WI38 (cell line): ENCODE results near the gene CDC42SE2.
"Not testable (repeated sequence)": the region's sequence is repeated elsewhere in the genome, so short reads cannot be mapped to it uniquely, and the experiment has no call there.

Experiments used
- H3K4me3 ChIP-seq: 2 replicates; pipeline ENCODE4 v1.5.1; 2011; ENCODE audit warnings: low read depth, mild to moderate bottlenecking, control low read depth, low read length
- TF ChIP-seq, protein P1 (sequence below): IDR thresholded peaks from 2 replicates; pipeline ENCODE4 v1.5.1; 2012; ENCODE audit warnings: low read depth, mild to moderate bottlenecking, control low read depth, low read length

Gene CDC42SE2

DNA sequence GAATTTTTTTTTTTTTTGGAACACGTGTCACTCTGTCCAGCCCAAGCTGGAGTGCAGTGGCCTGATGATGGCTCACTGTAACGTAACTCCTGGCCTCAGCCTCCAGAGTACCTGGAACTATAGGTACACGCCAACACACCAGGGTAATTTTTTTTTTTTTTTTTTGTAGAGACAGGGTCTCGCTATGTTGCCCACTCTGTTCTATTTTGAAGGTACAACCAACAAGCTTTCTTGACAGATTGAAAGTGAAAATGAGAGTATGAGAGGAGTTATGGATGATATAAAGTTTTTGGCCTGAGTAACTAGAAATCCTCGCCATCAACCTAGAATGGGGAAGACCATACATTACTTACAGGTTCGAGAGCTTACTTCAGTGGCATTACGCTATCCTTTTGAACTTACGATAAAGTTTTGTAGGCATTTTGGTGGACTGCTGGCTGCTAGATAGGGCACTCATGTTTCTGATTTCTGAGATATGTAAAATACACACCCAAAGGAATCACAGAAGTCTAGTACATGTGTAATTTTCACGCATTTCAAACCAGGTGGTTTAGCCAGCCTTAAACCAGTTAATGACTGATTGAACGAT, 806 bp upstream of the CDC42SE2 start:
- TF ChIP-seq, protein P1, sequence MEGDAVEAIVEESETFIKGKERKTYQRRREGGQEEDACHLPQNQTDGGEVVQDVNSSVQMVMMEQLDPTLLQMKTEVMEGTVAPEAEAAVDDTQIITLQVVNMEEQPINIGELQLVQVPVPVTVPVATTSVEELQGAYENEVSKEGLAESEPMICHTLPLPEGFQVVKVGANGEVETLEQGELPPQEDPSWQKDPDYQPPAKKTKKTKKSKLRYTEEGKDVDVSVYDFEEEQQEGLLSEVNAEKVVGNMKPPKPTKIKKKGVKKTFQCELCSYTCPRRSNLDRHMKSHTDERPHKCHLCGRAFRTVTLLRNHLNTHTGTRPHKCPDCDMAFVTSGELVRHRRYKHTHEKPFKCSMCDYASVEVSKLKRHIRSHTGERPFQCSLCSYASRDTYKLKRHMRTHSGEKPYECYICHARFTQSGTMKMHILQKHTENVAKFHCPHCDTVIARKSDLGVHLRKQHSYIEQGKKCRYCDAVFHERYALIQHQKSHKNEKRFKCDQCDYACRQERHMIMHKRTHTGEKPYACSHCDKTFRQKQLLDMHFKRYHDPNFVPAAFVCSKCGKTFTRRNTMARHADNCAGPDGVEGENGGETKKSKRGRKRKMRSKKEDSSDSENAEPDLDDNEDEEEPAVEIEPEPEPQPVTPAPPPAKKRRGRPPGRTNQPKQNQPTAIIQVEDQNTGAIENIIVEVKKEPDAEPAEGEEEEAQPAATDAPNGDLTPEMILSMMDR, result no peak

DNA sequence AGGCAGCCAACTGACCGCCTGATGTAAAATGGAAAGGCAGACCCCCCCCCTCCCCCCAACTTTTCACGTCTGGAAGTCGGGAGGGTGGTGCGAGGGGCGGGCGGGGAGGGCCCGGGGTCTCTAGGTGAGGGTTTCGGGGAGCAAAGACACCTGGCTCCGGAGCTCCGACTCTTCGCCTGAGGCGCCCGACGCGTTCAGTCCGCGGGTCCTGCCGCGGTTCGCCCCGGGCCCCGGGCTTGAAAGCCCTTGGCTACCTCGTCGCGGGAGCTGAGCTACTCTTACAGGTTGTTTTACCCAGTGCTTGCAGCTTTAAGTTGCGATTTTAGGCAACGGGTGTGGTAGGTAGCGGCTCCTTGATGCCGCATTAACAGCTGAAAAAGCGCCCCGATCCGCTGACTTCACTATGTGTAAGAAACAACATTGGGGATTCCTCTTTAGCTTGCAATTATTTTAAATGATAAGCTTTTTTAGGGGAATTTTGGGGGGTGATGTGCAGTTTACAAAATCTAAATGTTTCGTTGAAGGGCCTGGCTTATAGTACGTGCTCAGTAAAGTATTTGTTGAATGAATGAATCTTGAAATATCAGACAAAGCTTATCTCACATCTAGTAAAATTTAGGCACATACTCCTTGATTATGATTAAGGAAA, 722 bp downstream of the CDC42SE2 start:
- TF ChIP-seq, protein P1, result no peak

More for the DNA sequence above, 806 bp upstream of the CDC42SE2 start:
- H3K4me3 ChIP-seq, result peak overlapping the region; percentile 95

DNA sequence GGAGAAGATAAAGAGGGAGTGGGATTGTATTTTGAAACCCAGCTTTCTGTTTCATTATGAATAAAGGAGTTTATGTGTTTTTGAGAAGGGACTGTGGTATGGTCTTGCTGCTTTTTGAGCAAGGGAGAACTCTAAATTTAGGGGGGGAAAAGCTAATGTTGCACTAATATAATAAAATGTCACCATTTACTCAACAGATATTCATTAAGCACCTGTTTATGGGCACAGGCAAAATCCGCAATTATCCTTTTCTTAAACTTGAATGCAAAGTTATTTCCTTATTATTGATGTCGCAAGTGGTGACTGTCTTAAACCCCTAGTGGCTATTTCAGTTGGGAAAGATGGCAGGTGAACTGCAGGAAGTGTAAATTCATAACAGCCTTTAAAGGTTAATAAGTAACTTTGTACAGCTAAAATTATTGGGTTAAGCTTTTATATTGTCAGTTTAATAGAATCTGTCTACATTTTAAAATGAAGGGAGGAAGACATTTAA, 1.5 kb downstream of the CDC42SE2 start:
- peak overlapping the region; percentile 95 for H3K4me3 ChIP-seq
- TF ChIP-seq, protein P1, result peak; percentile 22; the same call in 1 of the 2 replicates

More for the DNA sequence above, 722 bp downstream of the CDC42SE2 start:
- peak overlapping the region; percentile 95 for H3K4me3 ChIP-seq

DNA sequence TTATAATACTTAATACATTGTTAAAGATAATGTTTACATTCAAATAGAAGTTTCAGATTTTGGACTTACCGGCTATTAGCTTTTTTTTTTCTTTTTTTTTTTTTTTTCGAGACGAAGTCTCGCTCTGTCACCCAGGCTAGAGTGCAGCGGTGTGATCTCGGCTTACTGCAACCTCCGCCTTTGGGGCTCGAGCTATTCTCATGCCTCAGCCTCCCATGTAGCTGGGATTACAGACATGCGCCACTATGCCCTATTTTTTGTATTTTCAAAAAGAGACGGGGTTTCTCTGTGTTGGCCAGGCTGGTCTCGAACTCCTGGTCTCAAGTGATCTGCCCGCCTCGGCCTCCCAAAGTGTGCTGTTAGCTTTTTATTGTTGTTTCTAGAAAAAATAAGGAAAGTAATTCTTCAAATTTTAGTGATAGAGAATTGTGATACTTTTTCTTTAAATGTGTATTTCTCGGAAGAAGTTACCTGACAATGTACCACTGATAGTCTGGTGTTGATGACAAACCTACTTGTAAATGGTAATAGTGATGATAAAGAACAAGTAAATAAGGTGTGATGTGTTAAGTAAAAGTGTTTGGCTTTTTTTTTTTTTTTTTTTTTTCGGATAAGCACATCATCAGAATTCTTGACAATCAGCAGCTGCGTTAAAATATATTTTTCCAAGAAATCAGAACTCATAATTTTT, 2.7 kb downstream of the CDC42SE2 start:
- TF ChIP-seq, protein P1, result no peak
- H3K4me3 ChIP-seq, result no peak overlapping the region

DNA sequence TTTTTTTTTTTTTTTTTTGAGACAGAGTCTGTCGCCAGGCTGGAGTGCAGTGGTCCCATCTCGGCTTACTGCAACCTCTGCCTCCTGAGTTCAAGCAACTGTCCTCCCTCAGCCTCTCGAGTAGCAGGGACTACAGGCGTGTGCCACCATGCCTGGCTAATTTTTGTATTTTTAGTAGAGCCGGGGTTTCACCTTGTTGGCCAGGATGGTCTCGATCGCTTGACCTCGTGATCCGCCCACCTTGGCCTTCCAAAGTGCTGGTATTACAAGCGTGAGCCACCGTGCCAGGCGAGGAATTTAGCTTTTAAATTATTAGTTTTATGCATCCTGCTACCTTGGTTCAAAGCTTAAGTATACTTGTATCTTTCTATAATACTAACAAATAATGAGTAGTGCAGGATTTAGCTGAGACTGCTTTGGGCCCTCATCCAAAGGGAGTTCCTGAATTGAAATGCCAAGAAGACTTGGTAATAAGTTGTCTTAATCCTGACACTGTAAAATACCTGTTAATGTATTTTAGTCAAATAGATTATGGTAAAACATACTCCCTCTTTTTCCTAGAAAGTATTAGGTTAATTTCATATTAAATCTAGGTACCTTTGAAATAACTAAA, 5.0 kb downstream of the CDC42SE2 start:
- TF ChIP-seq, protein P1, result no peak

DNA sequence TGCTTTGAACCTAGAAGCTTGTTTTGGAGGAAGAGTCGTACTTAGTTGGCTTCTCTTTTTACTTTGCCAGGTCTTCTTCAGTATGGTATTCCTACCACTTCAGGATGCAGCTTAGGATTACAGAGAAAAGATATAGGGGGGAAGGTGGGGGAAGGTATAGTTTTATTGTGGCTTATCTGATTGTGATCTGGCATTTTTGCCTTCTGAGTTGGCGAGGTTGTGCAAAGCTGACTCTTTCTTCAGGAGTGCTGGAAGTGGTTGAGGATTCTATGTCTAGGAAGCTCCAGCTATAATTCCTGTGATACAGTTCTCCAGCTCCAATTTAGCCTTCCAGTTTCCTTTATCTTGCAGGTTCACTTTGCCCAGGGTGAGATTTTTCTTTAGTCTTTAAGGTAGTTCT, 7.0 kb downstream of the CDC42SE2 start:
- no peak overlapping the region for H3K4me3 ChIP-seq
- TF ChIP-seq, protein P1, result no peak

More for the DNA sequence above, 5.0 kb downstream of the CDC42SE2 start:
- no peak overlapping the region for H3K4me3 ChIP-seq

DNA sequence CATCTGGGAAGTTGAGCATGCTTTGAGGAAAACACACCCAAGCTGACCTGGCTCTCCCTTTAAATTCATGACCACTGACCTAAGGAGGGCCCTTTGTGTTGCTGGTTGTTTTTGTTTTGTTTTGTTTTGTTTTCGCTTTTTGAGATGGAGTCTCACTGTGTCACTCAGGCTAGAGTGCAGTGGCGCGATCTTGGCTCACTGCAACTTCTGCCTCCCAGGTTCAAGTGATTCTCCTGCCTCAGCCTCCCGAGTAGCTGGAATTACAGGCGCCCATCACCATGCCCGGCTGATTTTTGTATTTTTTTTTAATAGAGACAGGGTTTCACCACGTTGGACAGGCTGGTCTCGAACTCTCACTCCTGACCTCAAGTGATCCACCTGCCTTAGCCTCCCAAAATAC, 8.0 kb downstream of the CDC42SE2 start:
- H3K4me3 ChIP-seq, result not testable (repeated sequence)
